Fibroblast of the aortic adventitia (primary cell): ENCODE results near the gene TSHB. TPM values are rescaled to one million over a fixed set of nuclear protein-coding genes. Genes with fewer than 3 reads are reported as not detected.

Experiments
- DNase-seq: peaks from one replicate; pipeline ENCODE4 v3.0.0-alpha.2; 2010; ENCODE audit warnings: low read depth
- H3K4me3 ChIP-seq: 2 replicates; pipeline ENCODE4 v1.5.1; 2011; ENCODE audit warnings: low read depth, mild to moderate bottlenecking, control low read depth, low read length, moderate library complexity
- CTCF ChIP-seq: IDR thresholded peaks from 2 replicates; pipeline ENCODE4 v1.5.1; 2011; ENCODE audit warnings: mild to moderate bottlenecking, low read length, control low read depth, inconsistent platforms; ENCODE audit not compliant: insufficient read depth
- total RNA-seq: library from RNA; depleted of rRNA; stranded (reverse); fragments of >200 nt; gene quantifications from 2 replicates; pipeline ENCODE4 v1.2.3, GENCODE V29; 2012; ENCODE audit warnings: low replicate concordance

The TSHB gene
- total RNA-seq, 1 donor: not detected

DNA sequence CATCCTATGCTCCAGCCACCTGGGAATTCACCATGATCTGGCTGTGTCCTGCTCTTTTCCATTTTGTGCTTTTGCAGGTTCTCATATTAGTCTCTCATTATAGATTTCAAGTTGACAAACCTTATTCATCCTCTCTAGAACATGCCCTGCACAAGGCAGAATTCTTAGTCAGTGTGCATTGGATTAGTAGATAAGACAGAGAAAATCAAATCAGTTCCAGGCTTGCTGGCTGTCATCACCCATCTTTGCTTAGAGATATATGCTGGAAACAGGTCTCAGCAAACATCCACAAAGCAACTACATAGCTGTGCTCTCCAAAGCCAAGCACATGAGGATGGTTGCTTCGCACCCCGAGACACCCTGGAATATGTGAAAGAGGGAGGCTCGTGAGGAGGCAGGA lies 34.8 kb downstream of the TSHB start:
- TF ChIP-seq CTCF: no peak
- no peak for DNase-seq
- H3K4me3 ChIP-seq: no peak overlapping the region

GRCh38 chr1:115065021-115065420 lies 35.4 kb downstream of the TSHB start:
- no peak for TF ChIP-seq CTCF
- no peak for DNase-seq
- H3K4me3 ChIP-seq: no peak overlapping the region

DNA sequence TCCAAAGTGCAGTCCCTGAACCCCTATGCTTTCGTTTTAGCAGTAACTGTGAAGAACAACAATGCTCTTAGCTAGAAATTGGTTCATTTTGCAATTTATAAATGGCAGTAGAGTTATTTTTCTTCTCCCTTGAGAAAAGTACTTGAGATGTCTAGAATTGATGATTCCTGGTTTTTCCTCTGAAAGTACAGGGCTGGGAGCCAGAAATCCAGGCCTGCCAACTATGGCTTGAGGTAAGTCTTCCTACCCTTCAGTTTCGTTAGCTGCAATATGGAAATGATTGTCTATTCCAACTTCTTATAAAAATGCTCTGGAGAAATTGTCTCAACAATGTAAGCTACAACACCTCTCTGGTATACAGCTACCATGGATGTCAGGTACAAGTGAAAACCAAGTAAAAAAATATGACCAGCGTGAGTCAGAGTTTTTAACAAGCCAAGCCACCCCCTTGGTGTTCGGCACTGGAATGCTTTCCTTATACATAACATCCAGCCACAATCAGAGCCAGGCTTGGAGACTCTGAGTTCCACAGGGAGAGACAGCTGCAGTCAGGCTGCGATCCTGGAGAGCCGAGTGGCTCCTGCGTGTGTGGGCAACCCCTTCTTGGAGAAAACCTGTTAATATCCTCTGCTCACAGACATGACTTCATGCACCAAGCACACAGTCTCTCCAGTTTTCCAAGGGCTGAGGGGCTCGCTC lies 37.7 kb downstream of the TSHB start:
- H3K4me3 ChIP-seq: no peak overlapping the region
- no peak for TF ChIP-seq CTCF
- DNase-seq: peak; percentile 64

DNA sequence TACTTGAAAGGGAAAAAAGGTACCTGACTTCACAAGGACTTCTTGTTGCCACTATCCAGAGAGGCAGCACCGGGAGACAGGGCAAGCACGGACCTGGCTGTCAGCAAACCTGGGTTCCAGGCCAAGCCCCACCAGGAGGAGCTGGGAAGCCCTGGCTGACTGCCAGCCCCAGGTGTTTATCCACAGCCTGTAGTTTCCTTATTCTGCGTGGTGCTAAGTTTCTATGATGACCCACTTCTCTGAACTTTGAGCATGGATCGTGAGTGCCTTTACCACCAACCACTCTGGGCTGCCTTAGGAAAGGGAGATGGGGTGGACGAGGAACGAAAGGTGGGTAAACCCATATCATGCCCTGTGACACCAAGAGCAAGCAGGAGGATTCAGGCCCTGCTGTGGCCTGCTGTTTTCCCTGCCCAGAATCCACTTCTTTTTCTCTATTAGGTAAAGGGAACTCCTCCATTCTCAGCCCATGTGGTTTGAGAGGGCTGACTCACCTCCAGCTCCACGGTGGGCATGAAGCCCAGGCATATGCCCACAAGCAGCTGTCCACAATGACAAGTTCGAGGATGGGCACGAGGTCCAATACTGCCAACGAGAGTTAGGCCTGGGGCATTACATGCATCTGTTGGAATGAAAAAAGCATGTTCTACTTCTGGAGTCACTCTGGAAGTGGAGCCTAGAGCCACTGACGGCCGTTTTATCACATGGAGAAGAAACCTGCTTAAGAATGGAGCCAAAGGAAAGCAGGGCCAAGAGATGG lies 39.4 kb downstream of the TSHB start:
- DNase-seq: peak; percentile 48
- H3K4me3 ChIP-seq: no peak overlapping the region
- TF ChIP-seq CTCF: no peak

- TF ChIP-seq CTCF: no peak
- H3K4me3 ChIP-seq: no peak overlapping the region
- peak; percentile 60 for DNase-seq
Observed at GRCh38 chr1:115069659-115070308, 40.2 kb downstream of the TSHB start.

DNA sequence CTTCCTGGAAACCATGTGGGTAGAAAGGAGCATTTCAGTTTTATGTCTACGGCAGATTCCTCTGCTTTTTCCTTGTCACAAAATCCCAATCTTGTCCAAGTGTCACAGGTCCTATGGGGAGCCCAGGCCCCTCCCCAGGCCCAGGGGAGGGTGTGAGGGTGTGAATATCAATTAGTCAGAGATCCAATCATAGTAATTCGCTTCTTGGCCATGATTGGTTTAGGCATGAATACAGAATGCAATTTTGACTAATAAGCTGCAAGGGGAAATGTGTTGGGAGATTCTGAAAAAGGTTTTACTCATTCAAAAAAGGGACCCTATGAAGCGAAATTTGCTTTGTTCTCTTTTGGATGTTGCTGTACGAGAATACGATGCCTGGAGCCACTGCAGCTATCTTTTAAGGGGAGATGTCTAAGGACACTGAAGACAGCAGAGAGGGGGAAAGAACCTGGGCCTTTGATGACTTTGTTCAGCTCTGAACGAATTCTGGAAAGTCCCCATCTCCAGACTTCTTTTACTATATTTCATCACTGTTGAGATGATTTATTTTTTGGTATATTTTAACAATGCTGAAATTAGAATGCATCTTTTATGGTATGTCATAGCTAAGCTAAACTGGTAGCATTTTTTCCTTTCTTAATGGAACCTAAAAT lies 41.5 kb downstream of the TSHB start:
- TF ChIP-seq CTCF: no peak
- H3K4me3 ChIP-seq: no peak overlapping the region
- DNase-seq: no peak
